ENCODE data around the gene LRP2.

DNA sequence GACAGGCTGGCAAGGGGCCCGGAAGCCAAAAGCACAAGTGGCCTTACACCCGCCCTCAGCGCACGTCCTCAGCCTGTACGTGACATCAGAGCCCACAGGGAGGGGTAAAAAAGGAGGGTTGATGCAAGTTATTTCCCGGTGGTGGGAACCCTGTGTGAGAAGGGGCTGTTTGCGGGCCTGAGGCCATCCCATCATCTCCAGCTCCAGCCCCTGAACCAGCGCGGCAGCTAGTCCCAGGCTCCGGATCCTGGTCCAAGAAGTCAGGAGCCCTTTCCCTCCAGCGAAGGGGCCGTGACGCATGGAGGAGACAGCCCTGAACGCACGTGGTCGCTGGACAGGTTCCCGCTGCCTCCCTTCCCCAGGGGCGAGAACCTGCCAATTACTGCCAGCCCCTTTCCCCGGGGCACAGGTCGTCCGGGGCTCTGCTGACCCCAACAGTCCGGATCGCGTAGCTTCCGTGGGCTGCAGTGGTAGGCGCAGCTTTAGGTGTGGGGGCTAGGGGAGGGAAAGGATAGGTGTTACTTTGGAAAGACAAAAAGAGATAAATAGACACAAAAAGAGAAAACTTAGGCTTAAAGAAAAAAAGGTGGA lies 1.3 kb upstream of the LRP2 start:
- TF ChIP-seq, protein P1, sequence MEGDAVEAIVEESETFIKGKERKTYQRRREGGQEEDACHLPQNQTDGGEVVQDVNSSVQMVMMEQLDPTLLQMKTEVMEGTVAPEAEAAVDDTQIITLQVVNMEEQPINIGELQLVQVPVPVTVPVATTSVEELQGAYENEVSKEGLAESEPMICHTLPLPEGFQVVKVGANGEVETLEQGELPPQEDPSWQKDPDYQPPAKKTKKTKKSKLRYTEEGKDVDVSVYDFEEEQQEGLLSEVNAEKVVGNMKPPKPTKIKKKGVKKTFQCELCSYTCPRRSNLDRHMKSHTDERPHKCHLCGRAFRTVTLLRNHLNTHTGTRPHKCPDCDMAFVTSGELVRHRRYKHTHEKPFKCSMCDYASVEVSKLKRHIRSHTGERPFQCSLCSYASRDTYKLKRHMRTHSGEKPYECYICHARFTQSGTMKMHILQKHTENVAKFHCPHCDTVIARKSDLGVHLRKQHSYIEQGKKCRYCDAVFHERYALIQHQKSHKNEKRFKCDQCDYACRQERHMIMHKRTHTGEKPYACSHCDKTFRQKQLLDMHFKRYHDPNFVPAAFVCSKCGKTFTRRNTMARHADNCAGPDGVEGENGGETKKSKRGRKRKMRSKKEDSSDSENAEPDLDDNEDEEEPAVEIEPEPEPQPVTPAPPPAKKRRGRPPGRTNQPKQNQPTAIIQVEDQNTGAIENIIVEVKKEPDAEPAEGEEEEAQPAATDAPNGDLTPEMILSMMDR (IDR thresholded peaks at IDR 0.05; ENCODE audit: low read depth, low read length, missing input control): no peak
- TF ChIP-seq, protein P2, sequence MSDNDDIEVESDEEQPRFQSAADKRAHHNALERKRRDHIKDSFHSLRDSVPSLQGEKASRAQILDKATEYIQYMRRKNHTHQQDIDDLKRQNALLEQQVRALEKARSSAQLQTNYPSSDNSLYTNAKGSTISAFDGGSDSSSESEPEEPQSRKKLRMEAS (IDR thresholded peaks at IDR 0.05): no peak
- TF ChIP-seq RXRA (IDR thresholded peaks at IDR 0.05) (no peak), RAD21 (IDR thresholded peaks at IDR 0.05) (no peak), EGR1 (IDR thresholded peaks at IDR 0.05; ENCODE audit: low read depth in 2 of 2) (no peak), TAF1 (conservative IDR thresholded peaks at IDR 0.05) (no peak), YY1 (IDR thresholded peaks at IDR 0.05) (no peak)
- TF ChIP-seq, protein P3, sequence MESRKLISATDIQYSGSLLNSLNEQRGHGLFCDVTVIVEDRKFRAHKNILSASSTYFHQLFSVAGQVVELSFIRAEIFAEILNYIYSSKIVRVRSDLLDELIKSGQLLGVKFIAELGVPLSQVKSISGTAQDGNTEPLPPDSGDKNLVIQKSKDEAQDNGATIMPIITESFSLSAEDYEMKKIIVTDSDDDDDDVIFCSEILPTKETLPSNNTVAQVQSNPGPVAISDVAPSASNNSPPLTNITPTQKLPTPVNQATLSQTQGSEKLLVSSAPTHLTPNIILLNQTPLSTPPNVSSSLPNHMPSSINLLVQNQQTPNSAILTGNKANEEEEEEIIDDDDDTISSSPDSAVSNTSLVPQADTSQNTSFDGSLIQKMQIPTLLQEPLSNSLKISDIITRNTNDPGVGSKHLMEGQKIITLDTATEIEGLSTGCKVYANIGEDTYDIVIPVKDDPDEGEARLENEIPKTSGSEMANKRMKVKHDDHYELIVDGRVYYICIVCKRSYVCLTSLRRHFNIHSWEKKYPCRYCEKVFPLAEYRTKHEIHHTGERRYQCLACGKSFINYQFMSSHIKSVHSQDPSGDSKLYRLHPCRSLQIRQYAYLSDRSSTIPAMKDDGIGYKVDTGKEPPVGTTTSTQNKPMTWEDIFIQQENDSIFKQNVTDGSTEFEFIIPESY (IDR thresholded peaks at IDR 0.05): no peak

Data from liver (tissue), 3 donors.